Left colon (tissue), 2 donors: Measurements from ENCODE around the gene ANGPTL8. TPM values are rescaled to one million over a fixed set of nuclear protein-coding genes. Genes with fewer than 3 reads are reported as not detected.
A peak's percentile ranks its signal among the peaks of the same experiment; 100 is the strongest.

ENCODE experiments used
- ATAC-seq: fragments of 200-7000 bp; cut with Tn5 transposase; one replicate; pipeline ENCODE4 v1.9.1; 2020; ENCODE audit warnings: mild to moderate bottlenecking, moderate library complexity
- DNase-seq, 2 donors: peaks; one replicate each; pipeline ENCODE4 v3.0.0-alpha.2; 2020
- intact Hi-C, 2 donors: fragments of 100-400 bp; cut with DNase I in 1 of 2; cut with micrococcal nuclease in 1 of 2; formaldehyde crosslinking; loops; one replicate each; pipeline versions ENCODE4 v1.11.2 to v1.14.0; 2022; cut with DNase I, micrococcal nuclease
- total RNA-seq, 2 donors: library from RNA; stranded (reverse); fragmentation: NEBNext Ultra II Directional; extraction: Animal tissue kit (Norgen Biotek cat#: 25700); gene quantifications; one replicate each; pipeline ENCODE4 v1.2.1, GENCODE V29; 2021
- donor health status: DM: no; HTN: no; CAD: no.
- donor health status: DM: yes; HTN: yes; CAD: no.

The ANGPTL8 gene
- total RNA-seq, 2 donors from 2014 or later = not detected

DNA sequence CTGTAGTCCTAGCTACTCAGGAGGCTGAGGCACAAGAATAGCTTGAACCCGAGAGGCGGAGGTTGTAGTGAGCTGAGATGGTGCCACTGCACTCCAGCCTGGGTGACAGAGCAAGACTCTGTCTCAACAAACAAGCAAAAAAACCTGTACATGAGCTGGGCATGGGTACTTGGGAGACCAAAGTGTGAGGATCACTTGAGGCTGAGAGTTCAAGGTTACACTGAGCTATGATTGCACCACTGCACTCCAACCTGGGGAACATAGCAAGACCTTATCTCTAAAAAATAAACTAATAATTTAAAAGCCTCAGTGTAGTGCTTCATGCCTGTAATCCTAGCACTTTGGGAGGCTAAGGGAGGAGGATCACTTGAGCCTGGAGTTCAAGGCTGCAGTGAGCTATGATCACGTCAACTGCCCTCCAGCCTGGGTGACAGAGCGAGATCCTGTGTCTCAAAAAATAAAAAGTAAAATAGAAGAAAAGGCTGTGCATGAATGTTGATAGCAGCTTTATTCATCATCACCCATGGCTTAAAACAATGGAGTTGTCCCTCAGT lies 35.2 kb downstream of the ANGPTL8 start:
- intact Hi-C loops = no loop called here
- no peak for ATAC-seq
- no peak for DNase-seq

GRCh38 chr19:11278670-11279069 lies 39.3 kb downstream of the ANGPTL8 start:
- intact Hi-C loops = no loop called here
- ATAC-seq = no peak
- DNase-seq = no peak

- DNase-seq (no peak), ATAC-seq (no peak)
- intact Hi-C loops = no loop called here
Measured at GRCh38 chr19:11279505-11280236, 40.3 kb downstream of the ANGPTL8 start.

DNA sequence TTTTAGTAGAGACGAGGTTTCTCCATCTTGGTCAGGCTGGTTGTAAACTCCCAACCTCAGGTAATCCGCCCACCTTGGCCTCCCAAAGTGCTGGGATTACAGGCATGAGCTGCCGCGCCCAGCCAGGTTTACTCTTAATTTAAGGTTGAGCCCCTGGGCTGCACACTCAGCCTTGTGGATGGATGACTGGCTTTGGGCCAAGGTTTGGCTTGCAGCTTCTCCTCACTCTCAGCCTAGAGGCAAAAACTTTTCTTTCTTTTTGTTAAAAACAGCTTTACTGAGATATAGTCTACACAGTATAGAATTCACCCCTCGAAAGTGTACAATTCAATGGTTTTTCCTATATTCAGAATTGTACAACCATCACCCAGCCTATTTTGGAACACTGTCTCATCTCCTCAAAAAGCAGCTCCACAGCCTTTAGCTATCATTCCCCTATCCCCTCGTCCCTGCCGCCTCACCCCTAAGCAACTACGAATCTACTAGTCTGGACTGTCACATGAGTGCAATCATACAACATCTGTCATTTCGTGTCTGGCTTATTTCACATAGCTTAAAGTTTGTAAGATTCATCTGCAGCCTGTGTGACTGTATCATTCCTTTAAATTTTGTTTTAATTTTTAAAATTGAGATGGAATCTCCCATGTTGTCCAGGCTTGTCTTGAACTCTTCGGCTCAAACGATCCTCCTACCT lies 42.1 kb downstream of the ANGPTL8 start:
- DNase-seq (no peak), ATAC-seq (no peak)
- intact Hi-C loops = no loop called here

GRCh38 chr19:11284515-11284914 lies 45.1 kb downstream of the ANGPTL8 start:
- ATAC-seq (no peak), DNase-seq (no peak)
- intact Hi-C loops = no loop called here

GRCh38 chr19:11286312-11286974 lies 47.0 kb downstream of the ANGPTL8 start:
- intact Hi-C loops = no loop called here
- ATAC-seq (no peak), DNase-seq (no peak)

DNA sequence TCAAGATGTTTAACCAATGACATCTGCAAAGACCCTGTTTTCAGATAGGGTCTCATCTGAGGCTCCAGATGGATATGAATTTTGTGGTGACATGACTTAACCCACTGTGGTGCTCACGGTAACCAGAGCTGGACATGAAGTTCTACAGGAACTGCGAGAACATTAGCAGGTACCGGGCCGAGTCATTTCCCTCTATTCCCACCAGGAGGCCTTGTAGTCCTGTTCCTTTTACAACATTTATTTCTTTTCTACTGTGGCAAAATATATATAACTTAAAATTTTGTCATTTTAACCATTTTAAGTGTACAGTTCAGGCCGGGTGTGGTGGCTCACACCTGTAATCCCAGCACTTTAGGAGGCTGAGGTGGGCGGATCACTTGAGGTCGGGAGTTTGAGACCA lies 48.9 kb downstream of the ANGPTL8 start:
- ATAC-seq (peak; percentile 46), DNase-seq (no peak)
- intact Hi-C loops = no loop called here

GRCh38 chr19:11290256-11290655 lies 50.8 kb downstream of the ANGPTL8 start:
- intact Hi-C loops = loop anchor here (10.0 kb wide), 2 partner anchors 155 to 195 kb away; partner anchors contain the start of gene ELAVL3 (in 1 of the 2)
- no peak for DNase-seq
- no peak for ATAC-seq

- ATAC-seq (no peak), DNase-seq (no peak)
- intact Hi-C loops = loop anchor here (10.0 kb wide), 2 partner anchors 153 to 193 kb away; partner anchors contain the start of gene ELAVL3 (in 1 of the 2)
Measured at GRCh38 chr19:11291415-11291814, 52.0 kb downstream of the ANGPTL8 start.

Other genes starting within 250 kb of the ANGPTL8 start
- gene LDLR, start 150.2 kb upstream of the ANGPTL8 start, total RNA-seq = 100 to 1,000 TPM; 122 to 224 TPM
- 10 to 100 TPM in 1 of 2 donors, 1 to 10 TPM in 1; 2.6 to 11.6 TPM for gene SPC24, start 83.8 kb upstream of the ANGPTL8 start, total RNA-seq
- gene KANK2, start 42.1 kb upstream of the ANGPTL8 start, total RNA-seq = 10 to 100 TPM; 28.5 to 85.3 TPM
- 10 to 100 TPM; 64.7 to 77.6 TPM for gene DOCK6, start 22.9 kb downstream of the ANGPTL8 start, total RNA-seq
- gene TSPAN16, start 56.5 kb downstream of the ANGPTL8 start, total RNA-seq = not detected
- gene RAB3D, start 100.0 kb downstream of the ANGPTL8 start, total RNA-seq = 10 to 100 TPM; 34.7 to 37.6 TPM
- 10 to 100 TPM; 43.5 to 51.9 TPM for gene TMEM205, start 106.6 kb downstream of the ANGPTL8 start, total RNA-seq
- 10 to 100 TPM; 28.6 to 30.2 TPM for gene CCDC159, start 106.9 kb downstream of the ANGPTL8 start, total RNA-seq
- 1 to 10 TPM; 5.4 to 7.3 TPM for gene PLPPR2, start 115.8 kb downstream of the ANGPTL8 start, total RNA-seq
- 1 to 10 TPM; 3.3 to 3.4 TPM for gene SWSAP1, start 135.0 kb downstream of the ANGPTL8 start, total RNA-seq
- gene EPOR, start 144.7 kb downstream of the ANGPTL8 start, total RNA-seq = 1 to 10 TPM; 4.2 to 4.8 TPM
- gene RGL3, start 179.7 kb downstream of the ANGPTL8 start, total RNA-seq = 10 to 100 TPM; 21.1 to 23.9 TPM
- gene ODAD3, start 195.5 kb downstream of the ANGPTL8 start, total RNA-seq = under 1 TPM in 1 of 2 donors, not detected in 1; 0.42 TPM
- 100 to 1,000 TPM; 301 to 320 TPM for gene PRKCSH, start 196.0 kb downstream of the ANGPTL8 start, total RNA-seq
- under 1 TPM; 0.15 to 0.61 TPM for gene ELAVL3, start 241.4 kb downstream of the ANGPTL8 start, total RNA-seq